MM.1S (cell line): ENCODE data around the gene LAYN.

Experiments
- DNase-seq: peaks from one replicate; pipeline ENCODE4 v3.0.0-alpha.2; 2015
- H2AFZ ChIP-seq: fragments of 300-600 bp; sonication (generic); 2 replicates; pipeline ENCODE4 v1.6.0; 2016; ENCODE audit warnings: antibody characterized with exemption, low read length
- H3F3A ChIP-seq: fragments of 300-600 bp; sonication (generic); 2 replicates; pipeline ENCODE4 v1.6.1; 2016; ENCODE audit warnings: mild to moderate bottlenecking, antibody characterized with exemption, low read length, moderate library complexity, mixed read lengths; ENCODE audit not compliant: insufficient read depth
- H3K27ac ChIP-seq: fragments of 300-600 bp; sonication (generic); 2 replicates; pipeline ENCODE4 v1.5.1; 2016; ENCODE audit warnings: mild to moderate bottlenecking, low read length
- H3K27me3 ChIP-seq: fragments of 300-600 bp; sonication (generic); replicated peaks from 2 replicates; pipeline ENCODE4 v1.6.0; 2016; ENCODE audit warnings: low read length; ENCODE audit not compliant: insufficient read depth
- H3K36me3 ChIP-seq: fragments of 300-600 bp; sonication (generic); replicated peaks from 2 replicates; pipeline ENCODE4 v1.6.1; 2016; ENCODE audit warnings: mild to moderate bottlenecking, low read length, mixed read lengths; ENCODE audit not compliant: insufficient read depth
- H3K4me1 ChIP-seq: fragments of 300-600 bp; sonication (generic); 2 replicates; pipeline ENCODE4 v1.6.1; 2016; ENCODE audit warnings: low read length, mixed read lengths
- H3K4me2 ChIP-seq: fragments of 300-600 bp; sonication (generic); 2 replicates; pipeline ENCODE4 v1.6.0; 2016; ENCODE audit warnings: low read depth, low read length
- H3K4me3 ChIP-seq: fragments of 300-600 bp; sonication (generic); 2 replicates; pipeline ENCODE4 v1.5.1; 2016; ENCODE audit warnings: low read length, mixed read lengths
- H3K79me2 ChIP-seq: fragments of 300-600 bp; sonication (generic); 2 replicates; pipeline ENCODE4 v1.6.1; 2016; ENCODE audit warnings: mixed run types, low read length, mixed read lengths
- H3K9ac ChIP-seq: fragments of 300-600 bp; sonication (generic); 2 replicates; pipeline ENCODE4 v1.6.1; 2016; ENCODE audit warnings: low read length, mixed read lengths
- H3K9me2 ChIP-seq: fragments of 300-600 bp; sonication (generic); replicated peaks from 2 replicates; pipeline ENCODE4 v1.6.1; 2016; ENCODE audit warnings: mild to moderate bottlenecking, low read length, mixed read lengths; ENCODE audit not compliant: insufficient read depth
- H3K9me3 ChIP-seq: fragments of 300-600 bp; sonication (generic); replicated peaks from 2 replicates; pipeline ENCODE4 v1.6.1; 2016; ENCODE audit warnings: mild to moderate bottlenecking, low read length, mixed read lengths; ENCODE audit not compliant: insufficient read depth
- H4K20me1 ChIP-seq: fragments of 300-600 bp; sonication (generic); 2 replicates; pipeline ENCODE4 v1.6.1; 2016; ENCODE audit warnings: mild to moderate bottlenecking, low read length, moderate library complexity, mixed read lengths; ENCODE audit not compliant: insufficient read depth
- EZH2 ChIP-seq: fragments of 300-600 bp; sonication (generic); optimal IDR thresholded peaks from 2 replicates; pipeline ENCODE3; 2017; ENCODE audit warnings: low read depth, mild to moderate bottlenecking, antibody characterized with exemption, low read length, mixed read lengths
- EZH2phosphoT487 ChIP-seq: fragments of 300-600 bp; sonication (generic); IDR thresholded peaks from 2 replicates; pipeline ENCODE4 v1.6.1; 2018; ENCODE audit warnings: antibody characterized with exemption, low read length
- TF ChIP-seq, protein P1 (sequence below): fragments of 300-600 bp; sonication (generic); IDR thresholded peaks from 2 replicates; pipeline ENCODE4 v1.5.1; 2016; ENCODE audit warnings: antibody characterized with exemption, low read length, mixed read lengths

Gene LAYN

DNA sequence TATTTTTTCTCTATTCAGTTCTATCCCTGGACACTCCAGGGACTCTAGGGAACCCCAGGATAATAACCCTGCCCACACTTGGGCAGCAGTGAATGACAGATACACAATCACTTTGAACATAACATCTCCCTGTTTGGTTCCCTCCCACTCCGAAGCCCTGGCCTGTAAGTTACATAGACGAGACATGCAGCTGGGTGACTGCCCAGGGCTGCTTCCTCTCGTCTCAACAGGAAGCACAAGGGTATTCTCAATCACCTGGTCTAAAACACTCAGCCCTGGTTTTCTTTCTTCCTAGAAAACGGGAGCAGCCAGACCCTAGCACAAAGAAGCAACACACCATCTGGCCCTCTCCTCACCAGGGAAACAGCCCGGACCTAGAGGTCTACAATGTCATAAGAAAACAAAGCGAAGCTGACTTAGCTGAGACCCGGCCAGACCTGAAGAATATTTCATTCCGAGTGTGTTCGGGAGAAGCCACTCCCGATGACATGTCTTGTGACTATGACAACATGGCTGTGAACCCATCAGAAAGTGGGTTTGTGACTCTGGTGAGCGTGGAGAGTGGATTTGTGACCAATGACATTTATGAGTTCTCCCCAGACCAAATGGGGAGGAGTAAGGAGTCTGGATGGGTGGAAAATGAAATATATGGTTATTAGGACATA, 19.4 kb downstream of the LAYN start:
- no peak for DNase-seq
- H3K27me3 ChIP-seq: no peaks in the 10 kb centered on the region
- no peak overlapping the region for H3K27ac ChIP-seq
- no peak for TF ChIP-seq EZH2phosphoT487
- no peak for TF ChIP-seq EZH2
- TF ChIP-seq, protein P1, sequence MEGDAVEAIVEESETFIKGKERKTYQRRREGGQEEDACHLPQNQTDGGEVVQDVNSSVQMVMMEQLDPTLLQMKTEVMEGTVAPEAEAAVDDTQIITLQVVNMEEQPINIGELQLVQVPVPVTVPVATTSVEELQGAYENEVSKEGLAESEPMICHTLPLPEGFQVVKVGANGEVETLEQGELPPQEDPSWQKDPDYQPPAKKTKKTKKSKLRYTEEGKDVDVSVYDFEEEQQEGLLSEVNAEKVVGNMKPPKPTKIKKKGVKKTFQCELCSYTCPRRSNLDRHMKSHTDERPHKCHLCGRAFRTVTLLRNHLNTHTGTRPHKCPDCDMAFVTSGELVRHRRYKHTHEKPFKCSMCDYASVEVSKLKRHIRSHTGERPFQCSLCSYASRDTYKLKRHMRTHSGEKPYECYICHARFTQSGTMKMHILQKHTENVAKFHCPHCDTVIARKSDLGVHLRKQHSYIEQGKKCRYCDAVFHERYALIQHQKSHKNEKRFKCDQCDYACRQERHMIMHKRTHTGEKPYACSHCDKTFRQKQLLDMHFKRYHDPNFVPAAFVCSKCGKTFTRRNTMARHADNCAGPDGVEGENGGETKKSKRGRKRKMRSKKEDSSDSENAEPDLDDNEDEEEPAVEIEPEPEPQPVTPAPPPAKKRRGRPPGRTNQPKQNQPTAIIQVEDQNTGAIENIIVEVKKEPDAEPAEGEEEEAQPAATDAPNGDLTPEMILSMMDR: no peak
- no peak overlapping the region for H3K4me2 ChIP-seq
- no peak overlapping the region for H3K9ac ChIP-seq
- H3K9me2 ChIP-seq: no peaks in the 10 kb centered on the region
- H3K9me3 ChIP-seq: no peaks in the 10 kb centered on the region
- peaks cover 10% of the 10 kb centered on the region; the same call in 1 of the 2 replicates for H3K4me1 ChIP-seq
- H2AFZ ChIP-seq: no peak overlapping the region
- no peaks in the 10 kb centered on the region for H3F3A ChIP-seq
- H3K36me3 ChIP-seq: no peaks in the 10 kb centered on the region
- no peaks in the 10 kb centered on the region for H4K20me1 ChIP-seq
- no peaks in the 10 kb centered on the region for H3K79me2 ChIP-seq
- H3K4me3 ChIP-seq: no peak overlapping the region

DNA sequence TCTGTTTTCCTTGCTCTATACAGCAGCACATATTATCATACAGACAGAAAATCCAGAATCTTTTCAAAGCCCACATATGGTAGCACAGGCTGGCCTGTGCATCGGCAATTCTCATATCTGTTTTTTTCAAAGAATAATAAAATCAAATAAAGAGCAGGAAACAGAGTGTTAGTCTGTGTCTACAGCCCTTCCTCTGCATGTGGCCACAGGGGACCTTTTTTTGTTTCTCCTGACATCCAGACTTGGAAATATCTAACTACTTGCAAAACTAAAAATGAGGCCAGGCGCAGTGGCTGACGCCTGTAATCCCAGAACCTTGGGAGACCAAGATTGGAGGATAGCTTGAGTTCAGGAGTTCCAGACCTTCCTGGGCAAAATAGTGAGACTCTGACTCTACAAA, 20.3 kb downstream of the LAYN start:
- Histone ChIP-seq H3K9me3 (no peaks in the 10 kb centered on the region), H3K9me2 (no peaks in the 10 kb centered on the region), H3K4me3 (no peak overlapping the region), H4K20me1 (no peaks in the 10 kb centered on the region), H3K4me2 (no peak overlapping the region), H3K27ac (no peak overlapping the region), H3K36me3 (no peaks in the 10 kb centered on the region), H3K4me1 (0 out of 2 replicates have a peak, but pooled peaks cover 3% of the 10 kb centered on the region), H3K27me3 (no peaks in the 10 kb centered on the region), H3F3A (no peaks in the 10 kb centered on the region), H3K9ac (no peak overlapping the region), H2AFZ (no peak overlapping the region), H3K79me2 (no peaks in the 10 kb centered on the region)
- no peak for DNase-seq
- TF ChIP-seq EZH2phosphoT487 (no peak), EZH2 (no peak)
- TF ChIP-seq, protein P1: no peak

DNA sequence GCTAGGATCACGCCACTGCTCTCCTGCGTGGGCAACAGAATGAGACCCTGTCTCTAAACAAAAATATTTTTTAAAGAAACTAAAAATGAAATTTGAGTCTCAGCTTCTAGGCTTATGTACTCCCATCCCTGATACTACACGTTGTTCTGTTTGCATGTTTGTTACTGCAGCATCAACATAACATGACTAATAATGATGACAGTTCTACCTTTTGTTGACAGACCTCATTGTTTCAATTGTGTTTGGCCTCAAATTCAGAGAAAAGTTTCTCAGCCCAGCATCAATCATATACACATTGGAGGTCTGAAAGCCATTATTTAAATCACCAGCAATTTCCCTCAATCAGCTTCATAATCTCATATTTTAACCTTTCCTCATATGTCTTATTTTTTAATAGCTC, 20.8 kb downstream of the LAYN start:
- H3K79me2 ChIP-seq: no peaks in the 10 kb centered on the region
- 0 out of 2 replicates have a peak, but pooled peaks cover 3% of the 10 kb centered on the region for H3K4me1 ChIP-seq
- H3K9me2 ChIP-seq: no peaks in the 10 kb centered on the region
- no peaks in the 10 kb centered on the region for H3K27me3 ChIP-seq
- H3K4me2 ChIP-seq: no peak overlapping the region
- H3K36me3 ChIP-seq: no peaks in the 10 kb centered on the region
- H3F3A ChIP-seq: no peaks in the 10 kb centered on the region
- no peak overlapping the region for H3K4me3 ChIP-seq
- TF ChIP-seq EZH2 (no peak), EZH2phosphoT487 (no peak)
- TF ChIP-seq, protein P1: no peak
- H3K27ac ChIP-seq: no peak overlapping the region
- no peak for DNase-seq
- no peak overlapping the region for H3K9ac ChIP-seq
- no peak overlapping the region for H2AFZ ChIP-seq
- H4K20me1 ChIP-seq: no peaks in the 10 kb centered on the region
- H3K9me3 ChIP-seq: no peaks in the 10 kb centered on the region
